HG02642 (cell line): ENCODE data around the gene TUBA8.

Experiments
- ATAC-seq: cut with Tn5 transposase; IDR thresholded peaks from one replicate; pipeline ENCODE4 v1.9.1; 2021; ENCODE audit warnings: mild to moderate bottlenecking; ENCODE audit not compliant: unreplicated experiment, poor library complexity

TUBA8 gene

DNA sequence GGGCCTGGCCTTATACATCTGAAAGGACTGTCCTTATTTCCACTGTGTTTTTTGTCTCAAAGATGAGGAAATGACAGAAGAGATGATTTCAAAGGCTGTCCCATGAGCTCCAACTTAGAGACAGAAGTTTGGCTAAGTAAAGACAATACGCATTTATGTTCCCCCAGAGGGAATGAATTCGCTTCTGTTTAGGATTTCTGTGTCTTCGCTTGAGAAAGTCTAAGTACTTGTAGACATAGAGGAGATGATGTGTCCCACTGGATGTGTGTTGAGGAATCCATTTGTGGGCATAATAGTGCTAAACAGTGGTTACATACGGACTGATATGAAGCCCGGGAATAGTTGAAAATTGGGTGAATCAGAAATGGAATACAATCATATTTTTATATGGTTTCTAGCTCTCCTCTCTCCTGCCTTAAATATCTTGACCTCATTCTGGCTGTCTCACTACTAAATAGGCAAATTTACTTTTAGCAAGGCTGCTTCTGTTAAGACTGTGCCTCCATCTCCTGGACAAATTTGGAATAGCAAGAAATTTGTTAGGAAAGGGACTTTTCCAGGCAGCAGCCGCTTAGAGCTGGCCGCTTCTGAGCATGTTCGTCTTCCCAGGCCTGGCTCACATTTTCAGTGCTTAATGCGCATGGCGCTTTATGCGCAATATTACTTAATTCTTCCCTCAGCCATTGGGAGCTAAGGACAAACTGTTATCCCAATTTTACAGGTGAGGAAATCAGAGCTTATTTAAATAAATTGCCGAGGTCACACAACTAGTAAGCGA is 34.7 kb upstream of the TUBA8 start:
- no peak for ATAC-seq

DNA sequence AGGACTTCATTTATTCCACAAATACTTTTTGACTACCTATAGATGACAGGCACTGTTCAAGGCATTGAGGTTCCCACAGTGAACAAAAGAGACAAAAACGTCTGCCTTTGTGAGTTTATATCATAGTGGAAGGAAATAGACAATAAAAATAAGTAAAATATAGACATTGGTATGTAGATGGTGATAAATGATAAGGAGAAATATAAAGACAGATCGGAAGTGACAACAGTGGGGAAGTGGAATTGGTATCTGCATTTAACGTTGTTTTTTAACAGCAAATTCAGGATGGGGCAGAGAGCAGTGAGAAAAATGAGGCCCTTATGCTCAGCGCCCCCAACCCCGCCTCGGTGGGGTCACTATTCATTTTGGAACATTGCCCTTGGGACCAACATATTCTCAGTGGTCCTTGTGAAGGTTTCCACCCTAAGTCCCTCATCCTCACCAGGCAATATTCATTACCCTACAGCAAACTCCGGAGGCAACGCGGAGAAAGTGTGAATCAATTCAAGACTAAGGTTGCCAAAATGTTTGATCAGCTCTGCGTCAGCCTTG is 33.4 kb upstream of the TUBA8 start:
- ATAC-seq: peak; percentile 7

- ATAC-seq: peak; percentile 92
Observed at GRCh38 chr22:18077639-18078328, 32.8 kb upstream of the TUBA8 start, which contains the start of gene PEX26. Gene PEX26 (plus strand): TSS chr22:18077990. CDS start chr22:18078377, 387 bp downstream.

- peak; percentile 31 for ATAC-seq
Observed at GRCh38 chr22:18078329-18079041, 32.1 kb upstream of the TUBA8 start.

GRCh38 chr22:18079706-18080233 is 30.8 kb upstream of the TUBA8 start:
- no peak for ATAC-seq

DNA sequence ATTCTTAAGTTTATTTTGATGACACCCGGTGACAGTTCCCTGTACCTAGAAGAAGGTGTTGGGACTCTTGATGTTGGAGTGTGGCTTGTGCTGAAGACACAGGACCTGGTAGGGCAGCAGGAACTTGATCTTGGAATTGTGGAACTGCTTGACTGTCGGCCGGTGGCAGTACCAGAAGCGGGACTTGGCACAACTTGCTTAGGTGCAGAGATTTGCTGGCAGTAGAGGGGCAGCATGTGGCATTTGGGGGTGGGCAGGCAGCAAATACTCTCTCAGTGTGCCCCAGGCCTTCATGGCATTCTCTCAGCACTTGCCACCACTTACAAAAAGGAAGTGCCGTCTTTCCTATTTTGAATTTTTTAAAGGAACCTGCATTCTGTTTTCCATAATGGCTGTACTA is 29.2 kb upstream of the TUBA8 start:
- no peak for ATAC-seq

DNA sequence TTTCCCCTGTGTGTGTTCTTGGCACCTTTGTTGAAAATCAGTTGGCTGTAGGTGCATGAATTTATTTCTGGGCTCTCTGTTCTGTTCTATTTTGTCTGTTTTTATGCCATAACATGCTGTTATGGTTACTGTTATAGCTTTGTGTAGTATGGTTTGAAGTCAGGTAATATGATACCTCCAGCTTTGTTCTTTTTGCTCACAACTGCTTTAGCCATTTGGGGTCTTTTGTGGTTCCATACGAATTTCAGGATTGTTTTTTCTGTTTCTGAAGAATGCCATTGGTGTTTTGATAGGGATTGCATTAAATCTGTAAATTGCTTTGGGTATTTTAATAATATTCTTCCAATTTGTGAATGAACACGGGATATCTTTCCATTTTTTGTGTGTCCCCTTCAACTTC is 28.1 kb upstream of the TUBA8 start:
- no peak for ATAC-seq

GRCh38 chr22:18083406-18083805 is 27.2 kb upstream of the TUBA8 start:
- ATAC-seq: no peak

- ATAC-seq: no peak
Observed at GRCh38 chr22:18085188-18085587, 25.4 kb upstream of the TUBA8 start.

- no peak for ATAC-seq
Observed at GRCh38 chr22:18087350-18087855, 23.2 kb upstream of the TUBA8 start.

- no peak for ATAC-seq
Observed at GRCh38 chr22:18088825-18089568, 21.6 kb upstream of the TUBA8 start.

DNA sequence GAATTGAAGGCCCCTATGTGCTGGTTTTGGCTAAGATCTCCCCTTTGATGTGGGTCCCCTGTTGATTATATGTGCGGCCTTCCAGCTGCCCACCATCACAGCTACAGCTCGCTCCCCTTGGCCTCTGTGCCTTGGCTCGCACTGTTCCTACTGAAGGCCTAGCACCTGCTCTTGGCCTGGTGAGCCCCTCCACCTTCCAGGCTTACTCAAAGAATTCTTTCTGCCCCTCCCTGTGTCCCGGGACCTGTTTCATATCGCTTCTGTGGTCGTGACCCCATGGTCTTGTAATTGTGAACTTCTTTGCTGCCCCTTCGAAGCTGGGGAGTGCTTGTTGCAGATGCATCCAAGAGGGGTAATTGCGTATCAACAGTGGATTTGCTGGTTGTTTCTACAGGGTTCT is 20.3 kb upstream of the TUBA8 start:
- ATAC-seq: no peak

DNA sequence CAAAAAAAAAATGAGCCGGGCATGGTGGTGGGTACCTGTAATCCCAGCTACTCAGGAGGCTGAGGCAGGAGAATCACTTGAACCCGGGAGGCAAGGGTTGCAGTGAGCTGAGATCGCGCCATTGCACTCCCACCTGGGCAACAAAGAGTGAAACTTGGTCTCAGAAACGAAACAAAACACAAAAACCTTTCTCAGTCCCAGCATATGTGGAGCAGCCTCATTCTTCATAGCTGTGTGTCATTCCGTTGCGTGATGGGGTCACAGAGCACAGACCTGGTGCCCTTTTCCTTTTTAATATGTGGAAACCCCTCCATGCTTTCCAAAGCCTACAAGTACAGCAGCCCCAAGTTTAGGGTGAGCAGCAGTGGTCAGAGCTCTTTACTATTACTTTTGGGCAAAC is 19.1 kb upstream of the TUBA8 start:
- no peak for ATAC-seq

GRCh38 chr22:18091916-18092526 is 18.6 kb upstream of the TUBA8 start:
- ATAC-seq: no peak

- no peak for ATAC-seq
Observed at GRCh38 chr22:18093661-18094060, 16.9 kb upstream of the TUBA8 start.

- ATAC-seq: no peak
Observed at GRCh38 chr22:18095101-18095805, 15.4 kb upstream of the TUBA8 start.

- ATAC-seq: no peak
Observed at GRCh38 chr22:18096823-18097222, 13.8 kb upstream of the TUBA8 start.

GRCh38 chr22:18100781-18101180 is 9.8 kb upstream of the TUBA8 start:
- no peak for ATAC-seq

- no peak for ATAC-seq
Observed at GRCh38 chr22:18101536-18101935, 9.1 kb upstream of the TUBA8 start.
